Fibroblast of lung (primary cell): Measurements from ENCODE around the gene DCAF15. TPM values are rescaled to one million over a fixed set of nuclear protein-coding genes. Genes with fewer than 3 reads are reported as not detected.
"Not testable (repeated sequence)": the region's sequence is repeated elsewhere in the genome, so short reads cannot be mapped to it uniquely, and the experiment has no call there.

Experiments
- DNase-seq, 2 donors: peaks; one replicate each; pipeline versions ENCODE4 v3.0.0 to v3.0.0-alpha.2; 2010; ENCODE audit warnings: low read depth in 2 of 2
- H2AFZ ChIP-seq: 2 replicates; pipeline ENCODE4 v1.5.1; 2012; ENCODE audit warnings: low read length, control low read depth, inconsistent platforms
- H3K27ac ChIP-seq: 2 replicates; pipeline ENCODE4 v1.5.1; 2011; ENCODE audit warnings: low read length, control low read depth; ENCODE audit not compliant: insufficient read depth
- H3K27me3 ChIP-seq: 2 replicates; pipeline ENCODE4 v1.5.1; 2011; ENCODE audit warnings: mild to moderate bottlenecking, low read length; ENCODE audit not compliant: control insufficient read depth, insufficient read depth
- H3K36me3 ChIP-seq: 2 replicates; pipeline ENCODE4 v1.5.1; 2011; ENCODE audit warnings: low read length; ENCODE audit not compliant: control insufficient read depth, insufficient read depth
- H3K4me1 ChIP-seq: 2 replicates; pipeline ENCODE4 v1.5.1; 2011; ENCODE audit warnings: low read length; ENCODE audit not compliant: control insufficient read depth, insufficient read depth; ENCODE audit errors: extremely low read depth
- H3K4me2 ChIP-seq: 2 replicates; pipeline ENCODE4 v1.5.1; 2011; ENCODE audit warnings: low read length, control low read depth; ENCODE audit not compliant: insufficient read depth; ENCODE audit errors: extremely low read depth
- H3K4me3 ChIP-seq, 4 experiments: fragments of 200-600 bp in 1 of 4; sonication (generic) in 1 of 4; replicated peaks in 1 of 4; 2 replicates each; pipeline ENCODE4 v1.5.1; 2011 to 2016; ENCODE audit warnings: low read length in 4 of 4, low read depth in 3 of 4, mild to moderate bottlenecking in 3 of 4, control low read depth in 2 of 4, inconsistent platforms in 1 of 4, mixed read lengths in 1 of 4; ENCODE audit not compliant: insufficient read depth in 1 of 4; ENCODE audit errors: control extremely low read depth in 1 of 4
- H3K79me2 ChIP-seq: 2 replicates; pipeline ENCODE4 v1.5.1; 2012; ENCODE audit warnings: mild to moderate bottlenecking, low read length, inconsistent platforms; ENCODE audit not compliant: control insufficient read depth, insufficient read depth
- H3K9ac ChIP-seq: 2 replicates; pipeline ENCODE4 v1.5.1; 2011; ENCODE audit warnings: mild to moderate bottlenecking, low read length, control low read depth; ENCODE audit not compliant: insufficient read depth
- H3K9me3 ChIP-seq: 2 replicates; pipeline ENCODE4 v1.5.1; 2012; ENCODE audit warnings: low read depth, low read length; ENCODE audit not compliant: control insufficient read depth, insufficient read depth
- H4K20me1 ChIP-seq: 2 replicates; pipeline ENCODE4 v1.5.1; 2011; ENCODE audit warnings: low read length; ENCODE audit not compliant: control insufficient read depth, insufficient read depth; ENCODE audit errors: extremely low read depth
- EZH2 ChIP-seq: IDR thresholded peaks from 2 replicates; pipeline ENCODE4 v1.5.1; 2012; ENCODE audit warnings: low read length, control low read depth, mild to moderate bottlenecking; ENCODE audit errors: missing control alignments
- polyA plus RNA-seq, 2 donors: library from polyadenylated mRNA; depleted of rRNA in 1 of 2; stranded (reverse) in 1 of 2; unstranded in 1 of 2; fragments of >200 nt; gene quantifications; 2 replicates each; pipeline ENCODE4 v1.2.1, GENCODE V29; 2011 to 2012; ENCODE audit warnings: missing spikeins in 1 of 2
- total RNA-seq: library from RNA; depleted of rRNA; stranded (reverse); fragments of >200 nt; gene quantifications from 2 replicates; pipeline ENCODE4 v1.2.1, GENCODE V29; 2014
- TF ChIP-seq, protein P1 (sequence below), 2 donors: IDR thresholded peaks in 1 of 2; conservative IDR thresholded peaks in 1 of 2; 1 replicate in 1 of 2; 2 replicates in 1 of 2; pipeline ENCODE4 v1.5.1; 2011 to 2012; ENCODE audit warnings: low read length in 2 of 2, control low read depth in 1 of 2, inconsistent platforms in 1 of 2, low read depth in 1 of 2, mild to moderate bottlenecking in 1 of 2

Gene DCAF15
- total and polyA plus RNA-seq, 2 donors (not counting 1 experiment from before 2014, with no cell fraction given): 6.3 to 9.5 TPM

DNA sequence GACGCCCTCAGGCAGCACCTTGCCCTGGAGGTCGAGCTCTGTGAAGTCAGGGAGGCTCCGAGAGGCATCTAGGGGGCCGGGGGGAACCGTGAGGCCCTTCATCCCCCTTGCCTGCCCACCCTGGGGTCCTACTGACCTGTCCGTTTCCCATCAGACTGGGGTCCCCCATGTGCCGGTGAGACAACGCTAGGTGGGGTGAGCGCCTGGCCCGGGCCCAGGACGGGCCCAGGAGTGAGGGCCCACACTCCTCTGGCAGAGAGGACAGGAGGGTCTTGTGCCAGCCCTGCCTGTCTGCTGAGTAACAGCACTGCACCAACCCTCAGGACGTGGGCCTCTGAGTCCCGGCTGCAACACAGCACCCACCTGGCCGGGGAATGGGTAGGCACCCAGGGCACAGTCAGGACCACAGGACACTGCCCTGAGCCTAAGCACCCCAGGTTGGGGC, 14.4 kb downstream of the DCAF15 start:
- Histone ChIP-seq H3K27ac (no peak overlapping the region), H3K4me1 (no peaks in the 10 kb centered on the region), H3K36me3 (peaks cover 19% of the 10 kb centered on the region), H4K20me1 (no peaks in the 10 kb centered on the region), H3K9me3 (no peaks in the 10 kb centered on the region), H2AFZ (no peak overlapping the region), H3K4me2 (no peak overlapping the region), H3K79me2 (no peaks in the 10 kb centered on the region), H3K9ac (no peak overlapping the region), H3K4me3 (no peak overlapping the region), H3K27me3 (no peaks in the 10 kb centered on the region)
- DNase-seq: no peak
- TF ChIP-seq, protein P1, sequence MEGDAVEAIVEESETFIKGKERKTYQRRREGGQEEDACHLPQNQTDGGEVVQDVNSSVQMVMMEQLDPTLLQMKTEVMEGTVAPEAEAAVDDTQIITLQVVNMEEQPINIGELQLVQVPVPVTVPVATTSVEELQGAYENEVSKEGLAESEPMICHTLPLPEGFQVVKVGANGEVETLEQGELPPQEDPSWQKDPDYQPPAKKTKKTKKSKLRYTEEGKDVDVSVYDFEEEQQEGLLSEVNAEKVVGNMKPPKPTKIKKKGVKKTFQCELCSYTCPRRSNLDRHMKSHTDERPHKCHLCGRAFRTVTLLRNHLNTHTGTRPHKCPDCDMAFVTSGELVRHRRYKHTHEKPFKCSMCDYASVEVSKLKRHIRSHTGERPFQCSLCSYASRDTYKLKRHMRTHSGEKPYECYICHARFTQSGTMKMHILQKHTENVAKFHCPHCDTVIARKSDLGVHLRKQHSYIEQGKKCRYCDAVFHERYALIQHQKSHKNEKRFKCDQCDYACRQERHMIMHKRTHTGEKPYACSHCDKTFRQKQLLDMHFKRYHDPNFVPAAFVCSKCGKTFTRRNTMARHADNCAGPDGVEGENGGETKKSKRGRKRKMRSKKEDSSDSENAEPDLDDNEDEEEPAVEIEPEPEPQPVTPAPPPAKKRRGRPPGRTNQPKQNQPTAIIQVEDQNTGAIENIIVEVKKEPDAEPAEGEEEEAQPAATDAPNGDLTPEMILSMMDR (conservative IDR thresholded peaks at IDR 0.05 in 1 of 2, IDR thresholded peaks at IDR 0.05 in 1 of 2; ENCODE audit: low read depth in 1 of 2, low read length in 2 of 2): no peak
- no peak for TF ChIP-seq EZH2

DNA sequence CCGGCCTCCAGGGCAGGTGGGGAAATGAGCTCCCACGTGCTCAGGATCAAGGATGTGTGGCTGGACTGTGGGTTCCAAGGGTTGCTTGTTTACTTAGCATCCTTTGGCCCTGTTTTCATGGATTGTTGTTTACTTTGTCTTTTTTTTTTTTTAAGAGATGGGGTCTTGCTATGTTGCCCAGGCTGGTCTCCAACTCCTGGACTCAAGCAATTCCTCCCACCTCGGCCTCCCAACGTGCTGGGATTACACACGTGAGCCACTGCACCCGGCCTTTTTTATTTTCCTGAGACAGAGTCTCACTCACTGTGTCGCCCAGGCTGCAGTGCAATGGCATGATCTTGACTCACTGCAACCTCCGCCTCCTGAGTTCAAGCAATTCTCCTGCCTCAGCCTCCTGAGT, 14.9 kb downstream of the DCAF15 start:
- not testable (repeated sequence) for H3K9me3 ChIP-seq, H3K9ac ChIP-seq, H3K79me2 ChIP-seq, H4K20me1 ChIP-seq, H3K4me2 ChIP-seq, H3K4me3 ChIP-seq, H3K4me1 ChIP-seq, DNase-seq, H2AFZ ChIP-seq, H3K27me3 ChIP-seq, H3K27ac ChIP-seq
- H3K36me3 ChIP-seq: peaks cover 19% of the 10 kb centered on the region

DNA sequence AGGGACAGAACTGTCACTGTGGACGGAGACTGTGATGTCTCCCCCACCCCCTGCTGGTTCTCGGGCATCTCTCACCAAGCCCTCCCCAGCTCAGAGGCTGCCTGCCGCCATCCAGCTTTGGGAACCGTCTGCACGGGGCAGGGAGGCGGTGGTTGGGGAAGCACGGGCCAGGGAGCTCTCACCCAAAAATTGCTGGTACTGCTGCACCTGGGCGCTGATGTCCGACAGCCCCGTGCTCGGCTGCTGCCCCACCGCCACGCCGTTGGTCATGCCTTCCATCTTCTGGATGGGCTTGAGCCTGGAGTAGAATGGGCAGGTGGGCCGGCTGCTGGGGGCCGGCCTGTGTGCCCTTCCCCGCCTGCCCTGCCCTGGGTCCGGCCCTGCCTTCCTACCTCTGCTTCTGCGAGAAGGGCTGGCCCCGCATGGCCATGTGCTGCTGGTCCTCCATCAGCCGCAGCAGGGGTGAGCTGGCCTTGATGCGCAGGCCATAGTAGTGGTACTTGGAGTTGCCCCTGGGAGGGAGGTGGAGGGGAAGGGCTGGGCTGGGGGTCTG, 16.1 kb downstream of the DCAF15 start:
- H3K4me2 ChIP-seq: no peak overlapping the region
- TF ChIP-seq, protein P1 (conservative IDR thresholded peaks at IDR 0.05 in 1 of 2, IDR thresholded peaks at IDR 0.05 in 1 of 2; ENCODE audit: low read depth in 1 of 2, low read length in 2 of 2): no peak
- no peak for TF ChIP-seq EZH2
- no peaks in the 10 kb centered on the region for H4K20me1 ChIP-seq

More for the DNA sequence above, 16.1 kb downstream of the DCAF15 start:
- DNase-seq: no peak
- Histone ChIP-seq H3K27me3 (no peaks in the 10 kb centered on the region), H3K4me3 (no peak overlapping the region), H2AFZ (no peak overlapping the region), H3K36me3 (peaks cover 18% of the 10 kb centered on the region), H3K79me2 (no peaks in the 10 kb centered on the region), H3K9ac (no peak overlapping the region), H3K27ac (no peak overlapping the region), H3K4me1 (no peaks in the 10 kb centered on the region), H3K9me3 (no peaks in the 10 kb centered on the region)
